ENCODE measurements around the gene TP73. TPM values are rescaled to one million over a fixed set of nuclear protein-coding genes. Genes with fewer than 3 reads are reported as not detected.
A peak's percentile ranks its signal among the peaks of the same experiment; 100 is the strongest.

TP73 gene
- total and polyA plus RNA-seq, 9 donors, result 0.52 to 2.5 (median 1.2) TPM

DNA sequence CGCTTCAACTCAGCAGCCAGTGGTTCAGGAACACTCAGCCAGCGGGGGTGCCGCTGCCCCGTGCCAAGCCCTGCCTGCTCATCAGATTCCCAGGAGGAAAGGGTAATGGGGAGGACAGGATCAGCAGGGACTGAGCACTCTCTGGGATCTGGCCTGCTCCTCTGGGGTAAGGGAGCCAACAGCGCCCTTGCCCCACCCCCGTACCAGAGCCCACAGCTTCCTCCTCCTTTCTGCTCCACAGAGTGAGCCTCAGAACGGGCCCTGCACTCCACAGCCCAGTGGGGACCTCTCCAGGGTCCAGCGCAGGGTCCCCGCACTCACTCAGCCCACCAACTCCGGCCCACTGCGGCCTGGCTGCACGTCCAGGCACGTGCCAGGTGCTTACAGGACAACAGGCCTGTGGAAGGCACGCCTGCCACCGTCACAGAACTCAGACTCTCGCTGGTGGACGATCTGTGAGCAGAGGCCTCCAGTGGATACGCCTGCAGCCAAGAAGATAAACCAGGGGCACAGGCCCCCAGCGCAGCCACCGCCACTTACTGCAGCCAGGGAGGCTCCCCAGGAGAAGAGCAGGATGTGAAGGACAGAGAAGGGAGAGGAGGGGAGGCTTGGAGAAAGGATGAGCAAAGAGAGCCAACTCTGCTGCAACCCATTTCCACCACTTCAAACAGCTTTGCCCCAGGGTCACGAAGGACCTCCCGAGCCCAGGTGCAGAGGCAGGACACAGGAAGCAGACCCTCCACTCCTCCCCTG, 43.1 kb upstream of the TP73 start:
- Histone ChIP-seq H3K4me1 (ENCODE audit: control insufficient read depth, insufficient read depth, low read length) (peaks cover 40% of the 10 kb centered on the region), H3K36me3 (ENCODE audit: control insufficient read depth, insufficient read depth, low read length) (no peaks in the 10 kb centered on the region), H3K9me3 (replicated peaks; ENCODE audit: control insufficient read depth, low read depth, low read length) (no peaks in the 10 kb centered on the region), H3K27ac (ENCODE audit: low read length) (no peak overlapping the region), H3K4me3 (ENCODE audit: low read length) (no peak overlapping the region), H3K27me3 (ENCODE audit: control insufficient read depth, insufficient read depth, low read length) (peaks cover 24% of the 10 kb centered on the region)
- WGBS (ENCODE audit: insufficient coverage), result 68% methylated on average over 17 of the region's 22 CpGs
- DNase-seq, result no peak

GRCh38 chr1:3609769-3610526, 42.4 kb upstream of the TP73 start:
- WGBS (ENCODE audit: insufficient coverage), result 49% methylated on average over 19 of the region's 24 CpGs
- Histone ChIP-seq H3K9me3 (replicated peaks; ENCODE audit: control insufficient read depth, low read depth, low read length) (no peaks in the 10 kb centered on the region), H3K27ac (ENCODE audit: low read length) (no peak overlapping the region), H3K4me3 (ENCODE audit: low read length) (no peak overlapping the region), H3K4me1 (ENCODE audit: control insufficient read depth, insufficient read depth, low read length) (peaks cover 40% of the 10 kb centered on the region), H3K27me3 (ENCODE audit: control insufficient read depth, insufficient read depth, low read length) (peaks cover 28% of the 10 kb centered on the region), H3K36me3 (ENCODE audit: control insufficient read depth, insufficient read depth, low read length) (no peaks in the 10 kb centered on the region)
- no peak for DNase-seq

GRCh38 chr1:3610527-3611169, 41.7 kb upstream of the TP73 start:
- Histone ChIP-seq H3K4me1 (ENCODE audit: control insufficient read depth, insufficient read depth, low read length) (peaks cover 40% of the 10 kb centered on the region), H3K9me3 (replicated peaks; ENCODE audit: control insufficient read depth, low read depth, low read length) (no peaks in the 10 kb centered on the region), H3K27me3 (ENCODE audit: control insufficient read depth, insufficient read depth, low read length) (peaks cover 31% of the 10 kb centered on the region), H3K27ac (ENCODE audit: low read length) (no peak overlapping the region), H3K4me3 (ENCODE audit: low read length) (peak overlapping the region; percentile 15), H3K36me3 (ENCODE audit: control insufficient read depth, insufficient read depth, low read length) (no peaks in the 10 kb centered on the region)
- DNase-seq, result peak; percentile 56
- WGBS (ENCODE audit: insufficient coverage), result 3% methylated on average over 21 of the region's 27 CpGs

GRCh38 chr1:3611170-3612019, 40.9 kb upstream of the TP73 start, which contains the start of gene MEGF6:
Gene MEGF6, minus strand, starts transcription at chr1:3611508. Its CDS starts 240 bp downstream, at chr1:3611268.
- under 1% methylated on average over 68 of the region's 87 CpGs for WGBS (ENCODE audit: insufficient coverage)
- Histone ChIP-seq H3K27ac (ENCODE audit: low read length) (no peak within 1 kb of the TSS), H3K27me3 (ENCODE audit: control insufficient read depth, insufficient read depth, low read length) (peaks cover 36% of the 10 kb centered on the region), H3K36me3 (ENCODE audit: control insufficient read depth, insufficient read depth, low read length) (no peaks in the 10 kb centered on the region), H3K4me3 (ENCODE audit: low read length) (peak within 1 kb of the TSS; percentile 15), H3K9me3 (replicated peaks; ENCODE audit: control insufficient read depth, low read depth, low read length) (no peaks in the 10 kb centered on the region), H3K4me1 (ENCODE audit: control insufficient read depth, insufficient read depth, low read length) (peaks cover 40% of the 10 kb centered on the region)
- DNase-seq, result peak; percentile 76

GRCh38 chr1:3612123-3612522, 40.2 kb upstream of the TP73 start:
- Histone ChIP-seq H3K4me1 (ENCODE audit: control insufficient read depth, insufficient read depth, low read length) (peaks cover 40% of the 10 kb centered on the region), H3K36me3 (ENCODE audit: control insufficient read depth, insufficient read depth, low read length) (no peaks in the 10 kb centered on the region), H3K27me3 (ENCODE audit: control insufficient read depth, insufficient read depth, low read length) (peaks cover 36% of the 10 kb centered on the region), H3K27ac (ENCODE audit: low read length) (no peak overlapping the region), H3K9me3 (replicated peaks; ENCODE audit: control insufficient read depth, low read depth, low read length) (no peaks in the 10 kb centered on the region), H3K4me3 (ENCODE audit: low read length) (no peak overlapping the region)
- no peak for DNase-seq
- 73% methylated on average over 6 of the region's 7 CpGs for WGBS (ENCODE audit: insufficient coverage)

- no peaks in the 10 kb centered on the region for H3K9me3 ChIP-seq (replicated peaks; ENCODE audit: control insufficient read depth, low read depth, low read length)
- no peaks in the 10 kb centered on the region for H3K36me3 ChIP-seq (ENCODE audit: control insufficient read depth, insufficient read depth, low read length)
- no peak overlapping the region for H3K4me3 ChIP-seq (ENCODE audit: low read length)
- DNase-seq, result no peak
- peaks cover 36% of the 10 kb centered on the region for H3K27me3 ChIP-seq (ENCODE audit: control insufficient read depth, insufficient read depth, low read length)
- no peak overlapping the region for H3K27ac ChIP-seq (ENCODE audit: low read length)
- 49% methylated on average over 19 of the region's 20 CpGs for WGBS (ENCODE audit: insufficient coverage)
- H3K4me1 ChIP-seq (ENCODE audit: control insufficient read depth, insufficient read depth, low read length), result peaks cover 23% of the 10 kb centered on the region
Measured at GRCh38 chr1:3614755-3615742, 37.3 kb upstream of the TP73 start.

DNA sequence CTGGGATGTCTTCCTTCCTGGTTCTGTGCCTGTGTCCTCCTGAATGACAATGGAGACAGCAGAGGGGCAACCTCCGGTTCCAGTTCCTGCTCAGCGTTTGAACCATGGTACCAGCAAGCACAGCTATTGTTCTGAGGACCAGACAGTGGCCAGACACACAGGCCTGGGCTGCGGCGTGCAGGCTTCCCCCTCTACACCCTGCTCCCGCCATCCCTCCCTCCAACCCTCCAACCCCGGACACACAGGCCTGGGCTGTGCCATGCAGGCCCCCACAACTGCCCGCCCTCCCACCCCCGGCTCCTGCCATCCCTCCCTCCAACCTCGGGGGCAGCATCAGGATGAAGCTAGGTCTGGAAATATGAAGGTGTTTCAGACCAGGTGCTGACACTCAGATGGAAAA, 35.5 kb upstream of the TP73 start:
- no peak overlapping the region for H3K27ac ChIP-seq (ENCODE audit: low read length)
- no peak for DNase-seq
- no peaks in the 10 kb centered on the region for H3K36me3 ChIP-seq (ENCODE audit: control insufficient read depth, insufficient read depth, low read length)
- H3K4me1 ChIP-seq (ENCODE audit: control insufficient read depth, insufficient read depth, low read length), result peaks cover 11% of the 10 kb centered on the region
- peaks cover 28% of the 10 kb centered on the region for H3K27me3 ChIP-seq (ENCODE audit: control insufficient read depth, insufficient read depth, low read length)
- H3K9me3 ChIP-seq (replicated peaks; ENCODE audit: control insufficient read depth, low read depth, low read length), result no peaks in the 10 kb centered on the region
- 94% methylated on average over 2 of the region's 9 CpGs for WGBS (ENCODE audit: insufficient coverage)
- no peak overlapping the region for H3K4me3 ChIP-seq (ENCODE audit: low read length)

- Histone ChIP-seq H3K9me3 (replicated peaks; ENCODE audit: control insufficient read depth, low read depth, low read length) (no peaks in the 10 kb centered on the region), H3K27me3 (ENCODE audit: control insufficient read depth, insufficient read depth, low read length) (peaks cover 18% of the 10 kb centered on the region), H3K4me3 (ENCODE audit: low read length) (no peak overlapping the region), H3K36me3 (ENCODE audit: control insufficient read depth, insufficient read depth, low read length) (no peaks in the 10 kb centered on the region), H3K27ac (ENCODE audit: low read length) (no peak overlapping the region), H3K4me1 (ENCODE audit: control insufficient read depth, insufficient read depth, low read length) (peaks cover 8% of the 10 kb centered on the region)
- 84% methylated on average over 17 of the region's 18 CpGs for WGBS (ENCODE audit: insufficient coverage)
- no peak for DNase-seq
Measured at GRCh38 chr1:3617806-3618345, 34.4 kb upstream of the TP73 start.

GRCh38 chr1:3618531-3618880, 33.8 kb upstream of the TP73 start:
- Histone ChIP-seq H3K36me3 (ENCODE audit: control insufficient read depth, insufficient read depth, low read length) (no peaks in the 10 kb centered on the region), H3K27me3 (ENCODE audit: control insufficient read depth, insufficient read depth, low read length) (peaks cover 13% of the 10 kb centered on the region), H3K27ac (ENCODE audit: low read length) (no peak overlapping the region), H3K9me3 (replicated peaks; ENCODE audit: control insufficient read depth, low read depth, low read length) (no peaks in the 10 kb centered on the region), H3K4me3 (ENCODE audit: low read length) (no peak overlapping the region), H3K4me1 (ENCODE audit: control insufficient read depth, insufficient read depth, low read length) (peaks cover 13% of the 10 kb centered on the region)
- DNase-seq, result no peak
- 78% methylated on average over 3 of the region's 9 CpGs for WGBS (ENCODE audit: insufficient coverage)

Measured in muscle of leg (tissue), 11 donors.